ENCODE results near the gene PGGHG. TPM values are rescaled to one million over a fixed set of nuclear protein-coding genes. Genes with fewer than 3 reads are reported as not detected.

The PGGHG gene
- total RNA-seq, 2 donors from 2014 or later: 10.6 to 12.9 TPM

- no peaks in the 10 kb centered on the region for H3K9me3 ChIP-seq
- intact Hi-C loops (cut with DNase I): no loop called here
Measured at GRCh38 chr11:289398-289711, 429 bp downstream of the PGGHG start.

GRCh38 chr11:289712-290620 lies 1.0 kb downstream of the PGGHG start:
- Histone ChIP-seq H3K27me3 (peaks cover 6% of the 10 kb centered on the region), H3K4me3 (peak overlapping the region; percentile 73), H3K27ac (no peak overlapping the region), H3K4me1 (no peaks in the 10 kb centered on the region), H3K9ac (ENCODE audit: low read depth in 2 of 2, low read length in 2 of 2) (peak overlapping the region; percentile 26 to 56), H3K36me3 (no peaks in the 10 kb centered on the region), H3K9me3 (no peaks in the 10 kb centered on the region)
- TF ChIP-seq CTCF (IDR thresholded peaks at IDR 0.05): no peak
- intact Hi-C loops (cut with DNase I): no loop called here
- DNase-seq: no peak

More at GRCh38 chr11:289398-289711, 429 bp downstream of the PGGHG start:
- no peaks in the 10 kb centered on the region for H3K4me1 ChIP-seq
- peak overlapping the region; percentile 26 to 56 for H3K9ac ChIP-seq (ENCODE audit: low read depth in 2 of 2, low read length in 2 of 2)
- H3K36me3 ChIP-seq: no peaks in the 10 kb centered on the region
- H3K27me3 ChIP-seq: peaks cover 6% of the 10 kb centered on the region
- peak overlapping the region; percentile 73 for H3K4me3 ChIP-seq
- no peak overlapping the region for H3K27ac ChIP-seq
- TF ChIP-seq CTCF (IDR thresholded peaks at IDR 0.05): no peak
- DNase-seq: no peak

DNA sequence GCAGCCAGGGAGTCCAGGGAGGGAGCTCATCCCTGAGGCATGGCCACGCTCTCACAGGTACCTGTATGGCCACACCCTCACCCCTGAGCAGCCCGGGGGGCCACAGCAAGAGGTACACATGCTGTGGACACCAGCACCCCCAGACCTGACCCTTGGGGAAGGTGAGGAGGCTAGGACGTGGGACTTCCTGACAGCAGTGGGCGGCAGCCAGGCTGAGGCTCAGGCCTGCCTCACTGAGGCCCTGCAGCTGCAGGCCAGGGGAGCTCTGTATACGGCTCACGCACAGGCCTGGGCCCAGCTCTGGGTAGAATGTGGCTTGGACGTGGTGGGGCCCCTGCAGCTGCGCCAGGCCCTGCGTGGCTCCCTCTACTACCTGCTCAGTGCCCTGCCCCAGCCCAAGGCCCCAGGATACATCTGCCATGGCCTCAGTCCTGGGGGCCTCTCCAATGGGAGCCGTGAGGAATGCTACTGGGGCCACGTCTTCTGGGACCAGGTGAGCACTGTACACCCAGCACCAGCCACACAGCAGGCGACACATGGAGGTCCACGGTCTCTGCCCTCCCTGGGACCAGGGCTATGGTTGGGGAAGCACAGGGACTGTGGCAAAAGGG lies 1.8 kb downstream of the PGGHG start:
- no peak overlapping the region for H3K27ac ChIP-seq
- no peak for DNase-seq
- intact Hi-C loops (cut with DNase I): no loop called here

DNA sequence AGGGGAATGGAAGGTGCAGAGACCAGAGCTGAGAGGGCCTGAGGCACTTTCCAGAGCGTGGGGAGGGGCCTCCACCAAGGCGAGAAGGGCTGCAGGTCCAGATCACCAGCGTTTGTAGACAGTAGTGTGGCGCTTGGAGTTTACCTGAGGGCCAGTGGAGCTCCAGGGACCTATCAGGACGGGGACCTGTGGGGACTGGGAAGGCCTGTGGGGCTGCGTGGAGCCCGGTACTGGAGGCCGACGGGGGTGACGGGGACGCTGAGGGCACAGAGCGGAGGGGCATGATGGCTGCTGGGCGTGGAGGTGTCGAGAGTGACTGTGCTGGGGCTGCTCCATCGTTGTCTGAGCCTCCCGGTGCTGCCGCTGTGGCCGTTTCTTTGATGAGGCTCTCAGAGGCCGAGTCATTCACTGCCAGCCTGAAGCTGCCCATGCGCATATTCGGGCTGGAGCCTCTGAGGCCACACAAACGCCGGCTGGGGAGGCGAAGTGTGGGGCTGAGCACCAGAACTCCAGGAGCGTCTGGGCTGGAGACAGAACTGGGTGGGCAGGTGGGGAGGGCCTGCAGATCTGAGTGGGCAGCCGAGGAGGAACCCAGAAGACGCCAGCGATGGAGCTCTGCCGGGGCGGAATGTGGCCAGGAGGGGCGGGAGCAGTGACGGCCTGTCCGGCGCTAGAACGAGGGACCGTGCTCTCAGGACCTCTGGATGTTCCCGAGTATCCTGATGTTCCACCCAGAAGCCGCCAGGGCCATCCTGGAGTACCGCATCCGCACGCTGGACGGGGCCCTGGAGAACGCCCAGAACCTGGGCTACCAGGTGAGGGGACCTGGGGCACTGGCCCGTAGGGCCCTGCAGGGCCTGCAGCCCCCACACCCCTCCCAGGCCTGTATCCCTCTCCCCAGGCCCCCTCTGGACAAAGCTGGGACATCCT lies 2.6 kb downstream of the PGGHG start:
- DNase-seq: no peak
- Histone ChIP-seq H3K36me3 (no peaks in the 10 kb centered on the region), H3K9me3 (no peaks in the 10 kb centered on the region), H3K9ac (ENCODE audit: low read depth in 2 of 2, low read length in 2 of 2) (no peak overlapping the region), H3K4me1 (no peaks in the 10 kb centered on the region), H3K27ac (no peak overlapping the region), H3K4me3 (no peak overlapping the region), H3K27me3 (peaks cover 6% of the 10 kb centered on the region)
- no peak for TF ChIP-seq CTCF (IDR thresholded peaks at IDR 0.05)
- intact Hi-C loops (cut with DNase I): no loop called here

More for the DNA sequence above, 1.8 kb downstream of the PGGHG start:
- H3K4me1 ChIP-seq: no peaks in the 10 kb centered on the region
- no peak for TF ChIP-seq CTCF (IDR thresholded peaks at IDR 0.05)
- H3K36me3 ChIP-seq: no peaks in the 10 kb centered on the region
- no peaks in the 10 kb centered on the region for H3K9me3 ChIP-seq
- H3K4me3 ChIP-seq: no peak overlapping the region
- peaks cover 6% of the 10 kb centered on the region for H3K27me3 ChIP-seq
- no peak overlapping the region for H3K9ac ChIP-seq (ENCODE audit: low read depth in 2 of 2, low read length in 2 of 2)
